ENCODE results near the gene TRAK2. TPM values are rescaled to one million over a fixed set of nuclear protein-coding genes. Genes with fewer than 3 reads are reported as not detected.

Gene TRAK2
- total and polyA plus RNA-seq, 2 of the 13 experiments (the other 11 are each of a cell fraction or from before 2014, with no cell fraction given), result 7.7 to 21.0 TPM

- TF ChIP-seq GATAD2A (CRISPR knock-in tag; IDR thresholded peaks at IDR 0.05) (0 out of 2 replicates have a peak, but pooled peaks have one; percentile 9), SOX5 (CRISPR knock-in tag; IDR thresholded peaks at IDR 0.05; ENCODE audit: borderline replicate concordance) (peak; percentile 12; the same call in 1 of the 2 replicates), PAXIP1 (CRISPR knock-in tag; conservative IDR thresholded peaks at IDR 0.05) (0 out of 2 replicates have a peak, but pooled peaks have one; percentile 22), ISL2 (CRISPR knock-in tag; IDR thresholded peaks at IDR 0.05) (0 out of 2 replicates have a peak, but pooled peaks have one; percentile 12), MAF1 (CRISPR knock-in tag; IDR thresholded peaks at IDR 0.05; ENCODE audit: borderline replicate concordance) (no peak), ASH2L (IDR thresholded peaks at IDR 0.05; ENCODE audit: insufficient read length, low read depth, low read length) (no peak), ZBTB3 (CRISPR knock-in tag; IDR thresholded peaks at IDR 0.05; ENCODE audit: borderline replicate concordance, low read depth) (no peak), MYC (CRISPR knock-in tag; IDR thresholded peaks at IDR 0.05; ENCODE audit: borderline replicate concordance) (no peak), PPARG (CRISPR knock-in tag; conservative IDR thresholded peaks at IDR 0.05) (peak; percentile 85), GTF2F1 (IDR thresholded peaks at IDR 0.05; ENCODE audit: low read length) (no peak), ZNF83 (CRISPR knock-in tag; IDR thresholded peaks at IDR 0.05; ENCODE audit: borderline replicate concordance) (no peak), TEF (CRISPR knock-in tag; IDR thresholded peaks at IDR 0.05) (no peak), ZNF275 (CRISPR knock-in tag; IDR thresholded peaks at IDR 0.05; ENCODE audit: borderline replicate concordance) (no peak)
Observed at GRCh38 chr2:201448061-201448460, 3.2 kb downstream of the TRAK2 start (continued).

Measured in HepG2 (cell line).